Immature natural killer cell (primary cell): Measurements from ENCODE around the gene CGB7. TPM values are rescaled to one million over a fixed set of nuclear protein-coding genes. Genes with fewer than 3 reads are reported as not detected.

Source experiments
- DNase-seq, 3 donors: peaks; one replicate each; pipeline ENCODE4 v3.0.0; 2022; ENCODE audit warnings: mixed read lengths in 1 of 3
- H3K27ac Mint-ChIP-seq, 6 donors: one replicate each; pipeline ENCODE4 v1.8.0; 2020; ENCODE audit warnings: mixed read lengths in 6 of 6, mild to moderate bottlenecking in 5 of 6, inconsistent platforms in 4 of 6, moderate library complexity in 3 of 6
- H3K27me3 Mint-ChIP-seq, 3 donors: one replicate each; pipeline ENCODE4 v1.8.0; 2020 to 2021; ENCODE audit warnings: low read depth in 3 of 3, mild to moderate bottlenecking in 3 of 3, mixed read lengths in 3 of 3, moderate library complexity in 3 of 3, inconsistent platforms in 1 of 3
- H3K36me3 Mint-ChIP-seq, 3 donors: one replicate each; pipeline ENCODE4 v1.8.0; 2020; ENCODE audit warnings: mixed read lengths in 3 of 3, inconsistent platforms in 2 of 3, mild to moderate bottlenecking in 2 of 3
- H3K4me1 Mint-ChIP-seq, 2 donors: one replicate each; pipeline ENCODE4 v1.8.0; 2020; ENCODE audit warnings: inconsistent platforms in 2 of 2, mild to moderate bottlenecking in 2 of 2, mixed read lengths in 2 of 2, moderate library complexity in 1 of 2
- H3K4me3 Mint-ChIP-seq, 5 donors: one replicate each; pipeline ENCODE4 v1.8.0; 2020; ENCODE audit warnings: mild to moderate bottlenecking in 5 of 5, mixed read lengths in 5 of 5, inconsistent platforms in 3 of 5, moderate library complexity in 3 of 5
- H3K9me3 Mint-ChIP-seq, 6 donors: one replicate each; pipeline ENCODE4 v1.8.0; 2020; ENCODE audit warnings: mild to moderate bottlenecking in 6 of 6, mixed read lengths in 6 of 6, inconsistent platforms in 4 of 6, moderate library complexity in 3 of 6
- polyA plus RNA-seq, 3 donors: library from polyadenylated mRNA; unstranded; fragments of 300-500 nt; fragmentation: Illumina TruSeq; gene quantifications; one replicate each; pipeline ENCODE4 v1.2.3, GENCODE V29; 2021

Gene CGB7
- polyA plus RNA-seq, 3 donors from 2014 or later: not detected

- H3K36me3 Mint-ChIP-seq: peaks cover 0 to 15% (median 5%) of the 10 kb centered on the region in 3 donors
- no peak overlapping the region for H3K27ac Mint-ChIP-seq
- DNase-seq: no peak
- H3K9me3 Mint-ChIP-seq: no peaks in the 10 kb centered on the region
- H3K4me3 Mint-ChIP-seq: no peak overlapping the region
- no peaks in the 10 kb centered on the region for H3K4me1 Mint-ChIP-seq
- H3K27me3 Mint-ChIP-seq: peaks cover 0 to 1% (median 0%) of the 10 kb centered on the region in 3 donors
Measured at GRCh38 chr19:49009828-49010227, 47.7 kb downstream of the CGB7 start.

- no peak overlapping the region for H3K4me3 Mint-ChIP-seq
- H3K36me3 Mint-ChIP-seq: peaks cover 3 to 21% (median 11%) of the 10 kb centered on the region in 3 donors
Measured at GRCh38 chr19:49006905-49007304, 50.6 kb downstream of the CGB7 start.

GRCh38 chr19:49004964-49005614 lies 52.5 kb downstream of the CGB7 start:
- H3K4me1 Mint-ChIP-seq: no peaks in the 10 kb centered on the region

More at GRCh38 chr19:49006905-49007304, 50.6 kb downstream of the CGB7 start:
- Mint-ChIP-seq H3K27me3 (peaks cover 0 to 1% (median 0%) of the 10 kb centered on the region in 3 donors), H3K9me3 (no peaks in the 10 kb centered on the region), H3K27ac (no peak overlapping the region), H3K4me1 (no peaks in the 10 kb centered on the region)
- no peak for DNase-seq

More at GRCh38 chr19:49004964-49005614, 52.5 kb downstream of the CGB7 start:
- Mint-ChIP-seq H3K27ac (no peak overlapping the region), H3K36me3 (peaks cover 3 to 17% (median 7%) of the 10 kb centered on the region in 3 donors), H3K27me3 (peaks cover 0 to under 1% (median 0%) of the 10 kb centered on the region in 3 donors), H3K9me3 (no peaks in the 10 kb centered on the region), H3K4me3 (no peak overlapping the region)
- no peak for DNase-seq

Other genes starting within 250 kb of the CGB7 start
- 10 to 100 TPM; 18.0 to 21.3 (median 19.9) TPM for gene BCAT2, start 246.7 kb downstream of the CGB7 start, polyA plus RNA-seq
- gene HSD17B14, start 221.3 kb downstream of the CGB7 start, polyA plus RNA-seq: not detected
- 1 to 10 TPM; 3.0 to 5.9 (median 4.8) TPM for gene PLEKHA4, start 189.1 kb downstream of the CGB7 start, polyA plus RNA-seq
- 100 to 1,000 TPM in 1 of 3 donors, 10 to 100 TPM in 2; 41.7 to 149 (median 48.8) TPM for gene PPP1R15A, start 185.3 kb downstream of the CGB7 start, polyA plus RNA-seq
- gene TULP2, start 159.0 kb downstream of the CGB7 start, polyA plus RNA-seq: not detected
- 100 to 1,000 TPM in 1 of 3 donors, 10 to 100 TPM in 2; 76.7 to 219 (median 89.7) TPM for gene NUCB1, start 157.4 kb downstream of the CGB7 start, polyA plus RNA-seq
- gene DHDH, start 124.0 kb downstream of the CGB7 start, polyA plus RNA-seq: 1 to 10 TPM in 1 of 3 donors, not detected in 2; 1.3 TPM
- 100 to 1,000 TPM in 2 of 3 donors, 10 to 100 TPM in 1; 88.6 to 137 (median 106) TPM for gene BAX, start 102.9 kb downstream of the CGB7 start, polyA plus RNA-seq
- gene FTL, start 92.4 kb downstream of the CGB7 start, polyA plus RNA-seq: 1,000 to 10,000 TPM; 3,472 to 4,403 (median 4,065) TPM
- gene GYS1, start 64.4 kb downstream of the CGB7 start, polyA plus RNA-seq: 10 to 100 TPM; 16.0 to 40.3 (median 32.9) TPM
- 10 to 100 TPM; 64.0 to 72.7 (median 64.2) TPM for gene RUVBL2, start 63.9 kb downstream of the CGB7 start, polyA plus RNA-seq
- not detected for gene LHB, start 40.7 kb downstream of the CGB7 start, polyA plus RNA-seq
- gene CGB3, start 33.4 kb downstream of the CGB7 start, polyA plus RNA-seq: not detected
- gene CGB2, start 25.9 kb downstream of the CGB7 start, polyA plus RNA-seq: not detected
- gene CGB1, start 20.9 kb downstream of the CGB7 start, polyA plus RNA-seq: not detected
- not detected for gene CGB5, start 13.9 kb downstream of the CGB7 start, polyA plus RNA-seq
- not detected for gene CGB8, start 8.6 kb downstream of the CGB7 start, polyA plus RNA-seq
- not detected for gene NTF4, start 7.1 kb upstream of the CGB7 start, polyA plus RNA-seq
- not detected for gene KCNA7, start 14.9 kb upstream of the CGB7 start, polyA plus RNA-seq
- 10 to 100 TPM; 42.6 to 84.4 (median 48.8) TPM for gene SNRNP70, start 27.7 kb upstream of the CGB7 start, polyA plus RNA-seq
- gene LIN7B, start 56.6 kb upstream of the CGB7 start, polyA plus RNA-seq: 1 to 10 TPM; 3.2 to 6.9 (median 5.6) TPM
- gene C19orf73, start 61.4 kb upstream of the CGB7 start, polyA plus RNA-seq: 1 to 10 TPM; 2.6 to 5.5 (median 3.6) TPM
- gene PPFIA3, start 61.8 kb upstream of the CGB7 start, polyA plus RNA-seq: under 1 TPM in 2 of 3 donors, not detected in 1; 0.07 to 0.58 TPM
- gene HRC, start 97.6 kb upstream of the CGB7 start, polyA plus RNA-seq: not detected
- under 1 TPM in 1 of 3 donors, not detected in 2; 0.17 TPM for gene TRPM4, start 100.0 kb upstream of the CGB7 start, polyA plus RNA-seq